SK-N-SH treated with all-trans-retinoic acid at 6 μM for 48 hours (cell line): ENCODE results near the gene PGF.

Experiments used
- ATAC-seq: fragments of 200-7000 bp; cut with Tn5 transposase; 3 replicates; pipeline ENCODE4 v1.9.1; 2020; ENCODE audit warnings: mild to moderate bottlenecking, moderate library complexity
- ARNTL ChIP-seq: fragments of 450-650 bp; formaldehyde crosslinking; IDR thresholded peaks from 2 replicates; pipeline ENCODE4 v1.5.0; 2020; ENCODE audit warnings: low read depth, mild to moderate bottlenecking, moderate library complexity, borderline replicate concordance
- BACH2 ChIP-seq: fragments of 250-450 bp; sonication (Bioruptor Pico); IDR thresholded peaks from 2 replicates; pipeline ENCODE4 v1.9.0; 2021; ENCODE audit warnings: mild to moderate bottlenecking, borderline replicate concordance
- CSDC2 ChIP-seq: fragments of 250-450 bp; sonication (Bioruptor Pico); IDR thresholded peaks from 2 replicates; pipeline ENCODE4 v1.5.0; 2020; ENCODE audit warnings: mild to moderate bottlenecking, moderate library complexity
- ESRRG ChIP-seq: fragments of 250-450 bp; sonication (Bioruptor Pico); IDR thresholded peaks from 2 replicates; pipeline ENCODE4 v1.6.1; 2021; ENCODE audit warnings: mild to moderate bottlenecking
- GLIS3 ChIP-seq: fragments of 250-450 bp; sonication (Bioruptor Pico); IDR thresholded peaks from 2 replicates; pipeline ENCODE4 v1.5.0; 2020; ENCODE audit warnings: mild to moderate bottlenecking, moderate library complexity
- ISL1 ChIP-seq: fragments of 250-450 bp; sonication (Bioruptor Pico); IDR thresholded peaks from 2 replicates; pipeline ENCODE4 v2.1.2; 2022; ENCODE audit warnings: mild to moderate bottlenecking, moderate library complexity
- OSR1 ChIP-seq: fragments of 250-450 bp; sonication (Bioruptor Pico); IDR thresholded peaks from 2 replicates; pipeline ENCODE4 v1.8.0; 2022; ENCODE audit warnings: moderate library complexity, mild to moderate bottlenecking, inconsistent platforms
- PPARA ChIP-seq: fragments of 250-450 bp; sonication (Bioruptor Pico); IDR thresholded peaks from 2 replicates; pipeline ENCODE4 v1.5.0; 2020; ENCODE audit warnings: mild to moderate bottlenecking, borderline replicate concordance
- SNAI2 ChIP-seq: fragments of 250-450 bp; sonication (Bioruptor Pico); IDR thresholded peaks from 2 replicates; pipeline ENCODE4 v1.5.0; 2020; ENCODE audit warnings: mild to moderate bottlenecking, moderate library complexity
- TCF4 ChIP-seq: fragments of 250-450 bp; sonication (Bioruptor Pico); IDR thresholded peaks from 2 replicates; pipeline ENCODE4 v1.8.0; 2021; ENCODE audit warnings: mild to moderate bottlenecking, moderate library complexity, borderline replicate concordance
- TOX ChIP-seq: fragments of 250-450 bp; sonication (Bioruptor Pico); IDR thresholded peaks from 2 replicates; pipeline ENCODE4 v1.8.0; 2021; ENCODE audit warnings: mild to moderate bottlenecking, moderate library complexity, borderline replicate concordance
- ZC3H10 ChIP-seq: fragments of 250-450 bp; sonication (Bioruptor Pico); IDR thresholded peaks from 2 replicates; pipeline ENCODE4 v1.5.1; 2021; ENCODE audit warnings: mild to moderate bottlenecking, moderate library complexity
- ZFP3 ChIP-seq: fragments of 250-450 bp; sonication (Bioruptor Pico); IDR thresholded peaks from 2 replicates; pipeline ENCODE4 v1.5.0; 2020; ENCODE audit warnings: mild to moderate bottlenecking, moderate library complexity
- ZFP30 ChIP-seq: fragments of 450-650 bp; formaldehyde crosslinking; IDR thresholded peaks from 2 replicates; pipeline ENCODE4 v1.5.0; 2022; ENCODE audit warnings: mild to moderate bottlenecking, moderate library complexity
- ZNF565 ChIP-seq: fragments of 450-650 bp; formaldehyde crosslinking; conservative IDR thresholded peaks from 2 replicates; pipeline ENCODE4 v1.5.0; 2020; ENCODE audit warnings: low read depth, mild to moderate bottlenecking, moderate library complexity
- ZNF8 ChIP-seq: fragments of 450-650 bp; formaldehyde crosslinking; IDR thresholded peaks from 2 replicates; pipeline ENCODE4 v1.5.0; 2020; ENCODE audit warnings: mild to moderate bottlenecking, moderate library complexity
- TF ChIP-seq, protein P1 (sequence below): fragments of 250-450 bp; sonication (Bioruptor Pico); IDR thresholded peaks from 2 replicates; pipeline ENCODE4 v1.8.0; 2020; ENCODE audit warnings: mild to moderate bottlenecking, moderate library complexity, borderline replicate concordance
- TF ChIP-seq, protein P2 (sequence below): fragments of 250-450 bp; sonication (Bioruptor Pico); IDR thresholded peaks from 2 replicates; pipeline ENCODE4 v1.5.1; 2021; ENCODE audit warnings: mild to moderate bottlenecking, moderate library complexity
- TF ChIP-seq, protein P3 (sequence below): fragments of 250-450 bp; sonication (Bioruptor Pico); IDR thresholded peaks from 2 replicates; pipeline ENCODE4 v1.5.1; 2020; ENCODE audit warnings: low read depth, mild to moderate bottlenecking, moderate library complexity
- TF ChIP-seq, protein P4 (sequence below): fragments of 250-450 bp; sonication (Bioruptor Pico); IDR thresholded peaks from 2 replicates; pipeline ENCODE4 v1.5.0; 2020; ENCODE audit warnings: mild to moderate bottlenecking, moderate library complexity

Gene PGF

DNA sequence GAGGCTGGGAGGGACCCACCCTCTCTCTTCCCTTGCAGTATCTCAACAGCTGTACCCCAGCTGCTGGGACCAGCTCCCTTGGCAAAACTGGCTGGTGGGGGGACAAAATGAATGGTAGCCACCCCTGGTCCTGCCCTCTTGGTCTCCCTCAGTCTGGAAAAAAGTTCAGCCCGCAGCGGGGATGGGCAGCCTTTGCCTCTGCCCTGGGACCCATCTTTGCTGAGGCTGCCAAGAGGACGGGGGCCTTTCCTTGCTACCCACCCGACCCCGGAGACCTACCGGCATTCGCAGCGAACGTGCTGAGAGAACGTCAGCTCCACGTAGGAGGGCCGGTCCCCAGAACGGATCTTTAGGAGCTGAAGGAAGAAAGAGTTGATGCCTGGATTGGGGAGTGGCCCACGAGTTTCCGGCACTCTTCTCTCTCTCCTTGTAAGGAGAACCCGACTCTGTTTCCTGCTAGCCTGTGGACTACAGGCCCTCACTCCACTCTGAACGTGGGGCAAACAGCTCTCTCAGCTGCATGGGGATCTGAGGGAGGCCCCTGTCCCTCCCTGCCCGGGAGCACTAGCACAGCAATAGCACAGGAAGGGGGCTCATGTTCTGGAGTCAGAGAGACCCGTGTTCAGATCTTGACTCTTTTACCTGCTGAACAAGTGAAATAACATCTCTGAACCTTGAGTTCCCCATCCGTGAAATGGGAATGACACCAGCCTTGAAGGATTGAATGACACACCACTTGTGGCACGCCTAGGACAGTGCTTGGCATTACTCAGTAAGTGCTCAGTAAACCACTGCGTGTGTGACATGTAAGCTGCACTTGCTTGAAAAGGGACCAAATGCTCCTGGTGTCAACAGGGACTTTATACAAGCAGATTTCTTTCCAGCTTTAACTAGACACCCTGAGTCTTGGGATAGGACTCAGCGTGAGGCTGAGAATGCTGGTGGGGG, 6.9 kb downstream of the PGF start:
- ATAC-seq: no peak
- no peak for TF ChIP-seq ZNF8 (CRISPR knock-in tag)

DNA sequence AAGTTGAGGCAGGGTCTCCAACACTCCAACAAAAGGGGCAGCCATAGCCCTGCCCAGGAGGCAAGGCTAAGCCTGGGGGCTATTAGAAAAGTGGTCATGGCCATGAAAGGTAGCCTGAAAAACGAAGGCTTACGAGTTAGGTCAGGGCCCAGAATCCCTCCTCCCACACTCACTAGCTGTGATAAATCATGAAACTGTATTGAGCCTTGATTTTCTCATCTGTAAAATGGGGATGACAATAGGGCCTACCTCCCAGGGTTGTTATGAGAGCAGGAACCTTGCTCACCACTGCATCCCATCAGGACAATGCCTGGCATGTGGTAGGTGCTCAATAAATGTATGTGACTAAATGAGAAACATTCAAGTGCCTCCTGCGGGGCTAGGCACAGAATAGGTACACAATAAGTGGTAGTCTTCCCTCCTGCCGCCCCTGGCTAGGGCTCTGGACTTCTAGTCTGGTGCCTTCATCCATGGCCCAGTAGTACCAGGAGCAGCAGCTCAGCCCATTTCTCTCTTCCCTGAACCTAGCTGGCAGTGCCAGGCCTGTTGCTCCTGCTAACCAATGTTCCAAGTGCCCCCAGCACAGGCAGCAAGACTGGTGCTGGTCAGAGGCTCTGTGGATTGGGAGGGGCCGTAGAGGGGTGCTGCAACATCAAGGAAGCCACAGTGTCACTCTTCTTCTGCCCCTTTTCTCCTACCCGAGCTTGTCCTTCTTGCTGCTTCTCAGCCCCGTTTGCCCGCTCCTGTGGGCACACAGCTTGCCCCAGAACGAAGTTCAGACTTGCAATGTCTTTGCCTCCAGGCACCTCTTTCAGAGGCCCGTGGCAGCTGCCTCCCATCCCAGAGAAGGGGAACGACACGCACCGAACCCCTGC, 7.8 kb downstream of the PGF start:
- no peak for ATAC-seq
- TF ChIP-seq ZFP30 (CRISPR knock-in tag): no peak
- TF ChIP-seq BACH2 (CRISPR knock-in tag): no peak
- TF ChIP-seq, protein P1, sequence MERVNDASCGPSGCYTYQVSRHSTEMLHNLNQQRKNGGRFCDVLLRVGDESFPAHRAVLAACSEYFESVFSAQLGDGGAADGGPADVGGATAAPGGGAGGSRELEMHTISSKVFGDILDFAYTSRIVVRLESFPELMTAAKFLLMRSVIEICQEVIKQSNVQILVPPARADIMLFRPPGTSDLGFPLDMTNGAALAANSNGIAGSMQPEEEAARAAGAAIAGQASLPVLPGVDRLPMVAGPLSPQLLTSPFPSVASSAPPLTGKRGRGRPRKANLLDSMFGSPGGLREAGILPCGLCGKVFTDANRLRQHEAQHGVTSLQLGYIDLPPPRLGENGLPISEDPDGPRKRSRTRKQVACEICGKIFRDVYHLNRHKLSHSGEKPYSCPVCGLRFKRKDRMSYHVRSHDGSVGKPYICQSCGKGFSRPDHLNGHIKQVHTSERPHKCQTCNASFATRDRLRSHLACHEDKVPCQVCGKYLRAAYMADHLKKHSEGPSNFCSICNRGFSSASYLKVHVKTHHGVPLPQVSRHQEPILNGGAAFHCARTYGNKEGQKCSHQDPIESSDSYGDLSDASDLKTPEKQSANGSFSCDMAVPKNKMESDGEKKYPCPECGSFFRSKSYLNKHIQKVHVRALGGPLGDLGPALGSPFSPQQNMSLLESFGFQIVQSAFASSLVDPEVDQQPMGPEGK (CRISPR knock-in tag): no peak
- no peak for TF ChIP-seq GLIS3 (CRISPR knock-in tag)

DNA sequence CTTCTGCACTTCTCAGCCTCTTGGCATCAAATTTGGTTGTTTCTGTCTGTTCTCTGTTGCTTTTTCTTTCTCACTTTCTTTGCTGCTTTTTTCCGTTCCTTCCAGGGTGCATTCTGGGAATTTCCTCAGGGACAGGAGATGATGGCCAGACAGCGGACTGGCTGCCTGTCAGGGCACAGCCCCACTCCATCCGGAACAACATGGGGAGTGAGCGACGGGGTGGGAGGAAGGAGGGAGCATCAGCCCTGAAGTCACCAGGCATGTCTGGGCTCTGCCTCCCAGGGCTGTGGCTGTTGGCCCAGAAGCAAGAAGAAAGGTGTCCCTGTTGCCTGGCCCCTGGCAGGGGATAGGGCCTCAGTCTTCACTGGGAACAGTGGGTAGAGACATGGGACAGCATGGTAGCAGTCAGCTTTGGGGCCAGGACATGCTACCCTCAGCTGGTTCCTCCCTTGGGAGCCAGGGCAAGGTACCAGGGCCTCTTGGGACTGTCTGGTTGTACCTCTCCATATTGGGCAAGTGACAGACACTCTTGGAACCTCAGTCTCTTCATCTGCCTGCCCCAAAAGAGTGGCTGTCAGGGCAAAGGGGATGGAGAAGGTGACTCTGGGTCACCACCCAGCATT, 8.6 kb downstream of the PGF start:
- ATAC-seq: peak; percentile 38
- TF ChIP-seq ZNF8 (CRISPR knock-in tag) (no peak), ZC3H10 (CRISPR knock-in tag) (no peak), SNAI2 (no peak), TOX (CRISPR knock-in tag) (no peak), ISL1 (CRISPR knock-in tag) (no peak), OSR1 (CRISPR knock-in tag) (no peak), GLIS3 (CRISPR knock-in tag) (no peak), ZNF565 (no peak), ESRRG (CRISPR knock-in tag) (no peak), ZFP30 (CRISPR knock-in tag) (no peak), ARNTL (CRISPR knock-in tag) (no peak), BACH2 (CRISPR knock-in tag) (no peak), ZFP3 (CRISPR knock-in tag) (no peak), TCF4 (CRISPR knock-in tag) (no peak), PPARA (CRISPR knock-in tag) (no peak), CSDC2 (CRISPR knock-in tag) (no peak)
- TF ChIP-seq, protein P2, sequence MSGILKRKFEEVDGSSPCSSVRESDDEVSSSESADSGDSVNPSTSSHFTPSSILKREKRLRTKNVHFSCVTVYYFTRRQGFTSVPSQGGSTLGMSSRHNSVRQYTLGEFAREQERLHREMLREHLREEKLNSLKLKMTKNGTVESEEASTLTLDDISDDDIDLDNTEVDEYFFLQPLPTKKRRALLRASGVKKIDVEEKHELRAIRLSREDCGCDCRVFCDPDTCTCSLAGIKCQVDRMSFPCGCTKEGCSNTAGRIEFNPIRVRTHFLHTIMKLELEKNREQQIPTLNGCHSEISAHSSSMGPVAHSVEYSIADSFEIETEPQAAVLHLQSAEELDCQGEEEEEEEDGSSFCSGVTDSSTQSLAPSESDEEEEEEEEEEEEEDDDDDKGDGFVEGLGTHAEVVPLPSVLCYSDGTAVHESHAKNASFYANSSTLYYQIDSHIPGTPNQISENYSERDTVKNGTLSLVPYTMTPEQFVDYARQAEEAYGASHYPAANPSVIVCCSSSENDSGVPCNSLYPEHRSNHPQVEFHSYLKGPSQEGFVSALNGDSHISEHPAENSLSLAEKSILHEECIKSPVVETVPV (CRISPR knock-in tag): no peak
- TF ChIP-seq, protein P1 (CRISPR knock-in tag): no peak
- TF ChIP-seq, protein P3, sequence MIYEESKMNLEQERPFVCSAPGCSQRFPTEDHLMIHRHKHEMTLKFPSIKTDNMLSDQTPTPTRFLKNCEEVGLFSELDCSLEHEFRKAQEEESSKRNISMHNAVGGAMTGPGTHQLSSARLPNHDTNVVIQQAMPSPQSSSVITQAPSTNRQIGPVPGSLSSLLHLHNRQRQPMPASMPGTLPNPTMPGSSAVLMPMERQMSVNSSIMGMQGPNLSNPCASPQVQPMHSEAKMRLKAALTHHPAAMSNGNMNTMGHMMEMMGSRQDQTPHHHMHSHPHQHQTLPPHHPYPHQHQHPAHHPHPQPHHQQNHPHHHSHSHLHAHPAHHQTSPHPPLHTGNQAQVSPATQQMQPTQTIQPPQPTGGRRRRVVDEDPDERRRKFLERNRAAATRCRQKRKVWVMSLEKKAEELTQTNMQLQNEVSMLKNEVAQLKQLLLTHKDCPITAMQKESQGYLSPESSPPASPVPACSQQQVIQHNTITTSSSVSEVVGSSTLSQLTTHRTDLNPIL (CRISPR knock-in tag): no peak
- TF ChIP-seq, protein P4, sequence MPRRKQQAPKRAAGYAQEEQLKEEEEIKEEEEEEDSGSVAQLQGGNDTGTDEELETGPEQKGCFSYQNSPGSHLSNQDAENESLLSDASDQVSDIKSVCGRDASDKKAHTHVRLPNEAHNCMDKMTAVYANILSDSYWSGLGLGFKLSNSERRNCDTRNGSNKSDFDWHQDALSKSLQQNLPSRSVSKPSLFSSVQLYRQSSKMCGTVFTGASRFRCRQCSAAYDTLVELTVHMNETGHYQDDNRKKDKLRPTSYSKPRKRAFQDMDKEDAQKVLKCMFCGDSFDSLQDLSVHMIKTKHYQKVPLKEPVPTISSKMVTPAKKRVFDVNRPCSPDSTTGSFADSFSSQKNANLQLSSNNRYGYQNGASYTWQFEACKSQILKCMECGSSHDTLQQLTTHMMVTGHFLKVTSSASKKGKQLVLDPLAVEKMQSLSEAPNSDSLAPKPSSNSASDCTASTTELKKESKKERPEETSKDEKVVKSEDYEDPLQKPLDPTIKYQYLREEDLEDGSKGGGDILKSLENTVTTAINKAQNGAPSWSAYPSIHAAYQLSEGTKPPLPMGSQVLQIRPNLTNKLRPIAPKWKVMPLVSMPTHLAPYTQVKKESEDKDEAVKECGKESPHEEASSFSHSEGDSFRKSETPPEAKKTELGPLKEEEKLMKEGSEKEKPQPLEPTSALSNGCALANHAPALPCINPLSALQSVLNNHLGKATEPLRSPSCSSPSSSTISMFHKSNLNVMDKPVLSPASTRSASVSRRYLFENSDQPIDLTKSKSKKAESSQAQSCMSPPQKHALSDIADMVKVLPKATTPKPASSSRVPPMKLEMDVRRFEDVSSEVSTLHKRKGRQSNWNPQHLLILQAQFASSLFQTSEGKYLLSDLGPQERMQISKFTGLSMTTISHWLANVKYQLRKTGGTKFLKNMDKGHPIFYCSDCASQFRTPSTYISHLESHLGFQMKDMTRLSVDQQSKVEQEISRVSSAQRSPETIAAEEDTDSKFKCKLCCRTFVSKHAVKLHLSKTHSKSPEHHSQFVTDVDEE (CRISPR knock-in tag): no peak
